ENCODE data around the gene TMX2. TPM values are rescaled to one million over a fixed set of nuclear protein-coding genes. Genes with fewer than 3 reads are reported as not detected.

The TMX2 gene
- total RNA-seq, 4 donors from 2014 or later: 23.3 to 62.1 (median 49.8) TPM

- Histone ChIP-seq H3K9me3 (no peaks in the 10 kb centered on the region), H3K36me3 (no peaks in the 10 kb centered on the region), H3K27ac (no peak overlapping the region), H3K4me1 (peaks cover 7 to 19% of the 10 kb centered on the region in 2 donors), H3K27me3 (no peaks in the 10 kb centered on the region), H3K4me3 (no peak overlapping the region)
- intact Hi-C loops (cut with DNase I; ENCODE audit: low total_unique reads): no loop called here
- TF ChIP-seq, protein P1, sequence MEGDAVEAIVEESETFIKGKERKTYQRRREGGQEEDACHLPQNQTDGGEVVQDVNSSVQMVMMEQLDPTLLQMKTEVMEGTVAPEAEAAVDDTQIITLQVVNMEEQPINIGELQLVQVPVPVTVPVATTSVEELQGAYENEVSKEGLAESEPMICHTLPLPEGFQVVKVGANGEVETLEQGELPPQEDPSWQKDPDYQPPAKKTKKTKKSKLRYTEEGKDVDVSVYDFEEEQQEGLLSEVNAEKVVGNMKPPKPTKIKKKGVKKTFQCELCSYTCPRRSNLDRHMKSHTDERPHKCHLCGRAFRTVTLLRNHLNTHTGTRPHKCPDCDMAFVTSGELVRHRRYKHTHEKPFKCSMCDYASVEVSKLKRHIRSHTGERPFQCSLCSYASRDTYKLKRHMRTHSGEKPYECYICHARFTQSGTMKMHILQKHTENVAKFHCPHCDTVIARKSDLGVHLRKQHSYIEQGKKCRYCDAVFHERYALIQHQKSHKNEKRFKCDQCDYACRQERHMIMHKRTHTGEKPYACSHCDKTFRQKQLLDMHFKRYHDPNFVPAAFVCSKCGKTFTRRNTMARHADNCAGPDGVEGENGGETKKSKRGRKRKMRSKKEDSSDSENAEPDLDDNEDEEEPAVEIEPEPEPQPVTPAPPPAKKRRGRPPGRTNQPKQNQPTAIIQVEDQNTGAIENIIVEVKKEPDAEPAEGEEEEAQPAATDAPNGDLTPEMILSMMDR (IDR thresholded peaks at IDR 0.05): no peak
- no peak for TF ChIP-seq POLR2A (IDR thresholded peaks at IDR 0.05)
- DNase-seq: no peak
Measured at GRCh38 chr11:57786436-57786835, 74.0 kb downstream of the TMX2 start.

- intact Hi-C loops (cut with DNase I; ENCODE audit: low total_unique reads): no loop called here
- H3K27me3 ChIP-seq: no peaks in the 10 kb centered on the region
- peak overlapping the region in 1 of 2 donors; percentile 18 for H3K27ac ChIP-seq
- H3K4me3 ChIP-seq: no peak overlapping the region
- H3K9me3 ChIP-seq: no peaks in the 10 kb centered on the region
- H3K4me1 ChIP-seq: peaks cover under 1 to 17% of the 10 kb centered on the region in 2 donors
- TF ChIP-seq POLR2A (IDR thresholded peaks at IDR 0.05): no peak
- TF ChIP-seq, protein P1 (IDR thresholded peaks at IDR 0.05): no peak
- DNase-seq: no peak
- H3K36me3 ChIP-seq: no peaks in the 10 kb centered on the region
Measured at GRCh38 chr11:57787006-57787604, 74.7 kb downstream of the TMX2 start.

DNA sequence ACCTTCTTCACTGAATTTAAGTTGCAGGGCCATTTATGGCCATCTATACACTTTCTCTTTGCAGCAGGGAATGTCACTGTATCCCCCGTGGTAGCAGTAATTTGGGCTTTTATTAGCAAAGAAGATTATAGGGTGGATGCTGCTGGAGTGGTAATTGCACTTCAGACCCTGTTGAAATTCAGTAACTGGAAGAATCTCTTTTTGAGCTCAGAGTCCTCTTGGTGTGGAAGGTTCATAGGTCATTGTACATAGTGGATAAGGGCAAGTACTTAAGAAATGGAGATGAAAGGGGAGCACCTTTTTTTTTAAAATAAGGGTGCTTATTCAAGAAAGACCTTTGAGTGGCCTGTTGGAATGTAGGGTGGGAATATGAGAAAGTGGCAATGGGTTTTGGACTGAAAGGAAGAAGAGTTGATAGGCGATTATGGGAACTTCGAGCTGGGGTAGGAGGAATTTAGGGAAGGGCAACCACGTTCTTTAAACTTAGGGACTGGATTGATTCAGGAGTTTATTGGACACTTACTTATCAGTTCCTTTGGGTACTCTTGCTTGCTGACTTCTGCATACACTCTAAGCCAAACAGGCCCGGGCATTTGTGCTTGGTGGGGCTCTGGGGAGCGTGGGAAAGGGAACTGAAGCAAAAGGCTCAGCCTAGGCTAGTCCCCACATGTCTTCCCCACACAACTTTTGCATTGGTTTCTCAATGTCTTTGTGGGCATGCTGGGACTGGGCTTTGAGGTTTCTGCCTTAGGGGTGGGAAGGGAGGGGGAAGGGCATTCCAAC, 75.7 kb downstream of the TMX2 start:
- Histone ChIP-seq H3K27ac (peak overlapping the region in 1 of 2 donors; percentile 23), H3K9me3 (no peaks in the 10 kb centered on the region), H3K4me1 (peaks cover 0 to 25% of the 10 kb centered on the region in 2 donors), H3K4me3 (no peak overlapping the region), H3K36me3 (no peaks in the 10 kb centered on the region), H3K27me3 (no peaks in the 10 kb centered on the region)
- intact Hi-C loops (cut with DNase I; ENCODE audit: low total_unique reads): no loop called here
- no peak for TF ChIP-seq POLR2A (IDR thresholded peaks at IDR 0.05)
- TF ChIP-seq, protein P1 (IDR thresholded peaks at IDR 0.05): no peak
- DNase-seq: no peak

DNA sequence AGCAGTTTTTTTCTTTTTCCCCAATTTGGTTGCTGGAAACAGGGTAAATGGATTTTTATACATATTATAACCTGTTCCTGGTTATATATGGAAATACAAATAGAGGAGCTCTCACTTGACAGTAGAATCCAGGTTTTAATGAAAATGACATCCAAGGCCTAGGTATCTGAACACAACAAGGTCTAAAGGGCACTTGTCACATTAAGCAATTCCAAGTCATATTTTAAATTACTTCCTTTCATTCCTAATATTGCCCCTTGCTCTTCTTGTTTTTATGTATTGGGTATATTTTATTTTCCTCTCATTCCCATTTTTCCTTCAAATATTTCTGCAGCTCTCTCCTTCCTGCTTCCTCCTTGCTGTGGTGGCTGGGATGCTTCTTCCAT, 76.3 kb downstream of the TMX2 start:
- intact Hi-C loops (cut with DNase I; ENCODE audit: low total_unique reads): no loop called here
- no peaks in the 10 kb centered on the region for H3K27me3 ChIP-seq
- no peak overlapping the region for H3K4me3 ChIP-seq
- H3K36me3 ChIP-seq: no peaks in the 10 kb centered on the region
- DNase-seq: no peak
- peaks cover 0 to 26% of the 10 kb centered on the region in 2 donors for H3K4me1 ChIP-seq
- peak overlapping the region in 1 of 2 donors; percentile 23 for H3K27ac ChIP-seq
- H3K9me3 ChIP-seq: no peaks in the 10 kb centered on the region
- TF ChIP-seq, protein P1 (IDR thresholded peaks at IDR 0.05): no peak
- no peak for TF ChIP-seq POLR2A (IDR thresholded peaks at IDR 0.05)

Small RNA genes within 50 kb of the gene (small RNA-seq; reads per million reads assigned to genes)
- gene TMX2-CTNND1: not detected

Other genes starting within 250 kb of the TMX2 start
- gene SLC43A1, start 196.9 kb upstream of the TMX2 start, total RNA-seq: 10 to 100 TPM; 13.1 to 48.4 (median 22.5) TPM
- gene TIMM10, start 181.8 kb upstream of the TMX2 start, total RNA-seq: 10 to 100 TPM in 3 of 4 donors, 1 to 10 TPM in 1; 7.7 to 47.4 (median 19.6) TPM
- gene SMTNL1, start 175.0 kb upstream of the TMX2 start, total RNA-seq: not detected
- 10 to 100 TPM; 28.3 to 87.9 (median 84.2) TPM for gene UBE2L6, start 144.9 kb upstream of the TMX2 start, total RNA-seq
- 100 to 1,000 TPM in 3 of 4 donors, 10 to 100 TPM in 1; 39.3 to 742 (median 362) TPM for gene SERPING1, start 114.9 kb upstream of the TMX2 start, total RNA-seq
- 1 to 10 TPM in 3 of 4 donors, under 1 TPM in 1; 0.26 to 7.6 (median 2.7) TPM for gene YPEL4, start 62.7 kb upstream of the TMX2 start, total RNA-seq
- gene CLP1, start 54.8 kb upstream of the TMX2 start, total RNA-seq: 10 to 100 TPM in 2 of 4 donors, 1 to 10 TPM in 2; 3.1 to 24.4 (median 12.2) TPM
- gene ZDHHC5, start 44.5 kb upstream of the TMX2 start, total RNA-seq: 10 to 100 TPM; 27.2 to 50.6 (median 34.6) TPM
- 10 to 100 TPM in 1 of 4 donors, 1 to 10 TPM in 3; 5.9 to 11.3 (median 9.1) TPM for gene MED19, start 378 bp upstream of the TMX2 start, total RNA-seq
- 100 to 1,000 TPM in 2 of 4 donors, 10 to 100 TPM in 2; 78.3 to 475 (median 105) TPM for gene SELENOH, start 28.9 kb downstream of the TMX2 start, total RNA-seq
- not detected for gene BTBD18, start 39.2 kb downstream of the TMX2 start, total RNA-seq
- gene CTNND1, start 49.2 kb downstream of the TMX2 start, total RNA-seq: 100 to 1,000 TPM in 3 of 4 donors, 10 to 100 TPM in 1; 54.1 to 226 (median 166) TPM